HG03175 (cell line): ENCODE data around the gene ADAMTSL4.
"Not testable (repeated sequence)": the region's sequence is repeated elsewhere in the genome, so short reads cannot be mapped to it uniquely, and the experiment has no call there.

Source experiments
- ATAC-seq: cut with Tn5 transposase; IDR thresholded peaks from one replicate; pipeline ENCODE4 v1.9.1; 2021; ENCODE audit warnings: mild to moderate bottlenecking, moderate library complexity; ENCODE audit not compliant: unreplicated experiment

The ADAMTSL4 gene

GRCh38 chr1:150565240-150565991 is 16.2 kb downstream of the ADAMTSL4 start:
- not testable (repeated sequence) for ATAC-seq

- ATAC-seq = no peak
Observed at GRCh38 chr1:150566589-150567340, 17.6 kb downstream of the ADAMTSL4 start.

GRCh38 chr1:150567341-150567716 is 18.1 kb downstream of the ADAMTSL4 start:
- ATAC-seq = peak; percentile 37

GRCh38 chr1:150567717-150568593 is 18.7 kb downstream of the ADAMTSL4 start:
- peak; percentile 23 for ATAC-seq

GRCh38 chr1:150568594-150568966 is 19.4 kb downstream of the ADAMTSL4 start:
- ATAC-seq = no peak

- no peak for ATAC-seq
Observed at GRCh38 chr1:150572918-150573647, 23.9 kb downstream of the ADAMTSL4 start.

GRCh38 chr1:150573648-150574071 is 24.5 kb downstream of the ADAMTSL4 start:
- ATAC-seq = not testable (repeated sequence)

- ATAC-seq = no peak
Observed at GRCh38 chr1:150574260-150575071, 25.3 kb downstream of the ADAMTSL4 start.

- no peak for ATAC-seq
Observed at GRCh38 chr1:150575072-150575489, 25.9 kb downstream of the ADAMTSL4 start.

- no peak for ATAC-seq
Observed at GRCh38 chr1:150575518-150576366, 26.5 kb downstream of the ADAMTSL4 start.

GRCh38 chr1:150576367-150576711 is 27.1 kb downstream of the ADAMTSL4 start:
- no peak for ATAC-seq

- ATAC-seq = no peak
Observed at GRCh38 chr1:150576794-150577556, 27.8 kb downstream of the ADAMTSL4 start.

- no peak for ATAC-seq
Observed at GRCh38 chr1:150577557-150578271, 28.5 kb downstream of the ADAMTSL4 start.

- no peak for ATAC-seq
Observed at GRCh38 chr1:150578272-150579109, 29.3 kb downstream of the ADAMTSL4 start.

GRCh38 chr1:150579110-150579944 is 30.1 kb downstream of the ADAMTSL4 start, which contains the start of gene MCL1:
TSS of gene MCL1 (minus strand) at chr1:150579610. CDS start at chr1:150579530, 80 bp downstream.
- peak; percentile 84 for ATAC-seq
